AG08395 (cell line): Measurements from ENCODE around the gene WDR76.

Experiments used
- DNase-seq: peaks from one replicate; pipeline ENCODE4 v3.0.0; 2012; ENCODE audit warnings: mixed read lengths, low spot score

WDR76 gene

GRCh38 chr15:43913941-43914340 is 87.1 kb downstream of the WDR76 start:
- no peak for DNase-seq

DNA sequence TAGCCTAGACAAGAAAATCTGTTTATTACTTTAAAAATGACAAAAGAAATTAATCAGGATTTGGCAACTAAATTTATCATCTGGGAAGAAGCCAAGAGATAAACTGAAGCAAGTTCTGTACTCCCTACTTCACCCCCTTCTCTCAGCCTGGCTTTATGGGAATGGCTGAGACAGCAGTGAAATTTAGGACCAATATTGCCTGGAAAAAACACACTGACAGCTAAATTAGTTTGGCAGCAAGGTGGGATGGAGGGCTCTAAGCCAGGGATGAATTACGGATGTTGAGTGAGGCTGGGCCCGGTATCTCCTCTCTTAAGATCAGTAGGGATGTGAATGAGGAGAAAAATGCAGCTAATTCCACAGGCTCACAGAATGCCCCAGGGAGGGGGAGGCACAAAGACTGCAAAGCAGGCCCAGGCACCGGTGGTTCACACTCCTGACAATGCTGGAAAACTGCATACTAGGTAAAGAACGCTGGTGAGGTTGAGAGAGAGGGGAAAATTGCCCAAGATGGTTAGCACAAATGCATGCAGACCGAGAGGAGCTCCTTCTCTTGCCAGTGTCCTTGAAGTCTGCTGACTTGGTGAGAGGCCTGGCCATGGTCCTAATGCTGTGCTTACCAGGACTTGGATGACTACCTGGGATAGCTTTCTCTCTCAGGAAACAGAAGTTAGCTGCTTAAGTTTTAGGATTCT is 89.0 kb downstream of the WDR76 start:
- DNase-seq: no peak

GRCh38 chr15:43916326-43916660 is 89.5 kb downstream of the WDR76 start:
- no peak for DNase-seq
